ENCODE results near the gene CREB3L2. TPM values are rescaled to one million over a fixed set of nuclear protein-coding genes. Genes with fewer than 3 reads are reported as not detected.

CREB3L2 gene
- total and polyA plus RNA-seq, 2 of the 8 experiments (the other 6 are each of a cell fraction or from before 2014, with no cell fraction given): 14.4 to 48.3 TPM

GRCh38 chr7:137956591-137956990 lies 45.3 kb downstream of the CREB3L2 start:
- 92% methylated on average over 5 of the region's 5 CpGs; no CpG with 5 or more reads in 1 of the 2 experiments for WGBS, 2 experiments (ENCODE audit: extremely low coverage in 1 of 2, insufficient coverage in 1 of 2, insufficient read length in 1 of 2, insufficient replicate concordance in 2 of 2, low coverage in 1 of 2, low lambda C conversion rate in 2 of 2, missing lambda C conversion rate in 1 of 2)
- peaks cover 0 to 3% (median 0%) of the 10 kb centered on the region in 4 experiments; a peak in 1 of 8 replicates for H3K36me3 ChIP-seq (ENCODE audit: control insufficient read depth in 2 of 4, insufficient read depth in 4 of 4, low read length in 3 of 4)
- TF ChIP-seq CTCF (IDR thresholded peaks at IDR 0.05; ENCODE audit: control extremely low read depth in 1 of 3, insufficient read depth in 1 of 3, low read depth in 1 of 3, low read length in 3 of 3) (no peak), MAX (IDR thresholded peaks at IDR 0.05) (no peak), USF2 (IDR thresholded peaks at IDR 0.05; ENCODE audit: low read length) (no peak), CHD2 (IDR thresholded peaks at IDR 0.05; ENCODE audit: low read length) (no peak), CBX5 (IDR thresholded peaks at IDR 0.05; ENCODE audit: low read depth, low read length) (no peak), TEAD4 (IDR thresholded peaks at IDR 0.05; ENCODE audit: low read depth, low read length) (no peak), ZNF274 (IDR thresholded peaks at IDR 0.05; ENCODE audit: borderline replicate concordance, extremely low read depth, low read length) (no peak), RFX5 (IDR thresholded peaks at IDR 0.05; ENCODE audit: borderline replicate concordance, low read depth, low read length) (no peak), RBBP5 (IDR thresholded peaks at IDR 0.05; ENCODE audit: borderline replicate concordance, low read depth, low read length) (no peak), NRF1 (IDR thresholded peaks at IDR 0.05; ENCODE audit: low read depth, low read length) (no peak)

More at GRCh38 chr7:137956591-137956990, 45.3 kb downstream of the CREB3L2 start:
- H3K23me2 ChIP-seq (ENCODE audit: low read depth, low read length): no peaks in the 10 kb centered on the region
- H3K9me3 ChIP-seq (ENCODE audit: insufficient read depth in 2 of 2, low read depth in 1 of 2, low read length in 1 of 2): no peaks in the 10 kb centered on the region
- no peak overlapping the region for H3K27ac ChIP-seq (ENCODE audit: low read depth, low read length)
- H2BK5ac ChIP-seq (ENCODE audit: low read depth, low read length): no peak overlapping the region
- H3K18ac ChIP-seq (ENCODE audit: extremely low read depth, low read length): no peak overlapping the region
- H2AFZ ChIP-seq (ENCODE audit: low read length): no peak overlapping the region
- H2BK20ac ChIP-seq (ENCODE audit: low read length): no peak overlapping the region
- no peak overlapping the region for H3K4me3 ChIP-seq (ENCODE audit: extremely low read depth in 1 of 4, insufficient read depth in 2 of 4, low read depth in 3 of 4, low read length in 4 of 4)
- no peak overlapping the region for H3K4me2 ChIP-seq (ENCODE audit: insufficient read depth in 1 of 2, low read depth in 2 of 2, low read length in 2 of 2)
- peaks cover 0 to 2% of the 10 kb centered on the region in 2 experiments for H4K20me1 ChIP-seq (replicated peaks in 1 of 2; ENCODE audit: control insufficient read depth in 1 of 2, insufficient read depth in 2 of 2, low read length in 2 of 2)
- H2BK12ac ChIP-seq (ENCODE audit: low read depth, low read length): no peak overlapping the region
- H3K4me1 ChIP-seq (replicated peaks in 1 of 4; ENCODE audit: control insufficient read depth in 3 of 4, insufficient read depth in 4 of 4, low read length in 3 of 4): peaks cover 4 to 20% (median 12%) of the 10 kb centered on the region in 4 experiments; a peak in 6 of 7 replicates
- no peak overlapping the region for H4K8ac ChIP-seq (ENCODE audit: extremely low read depth, insufficient read depth, low read length)
- ChIA-PET CTCF (ENCODE audit: partially characterized antibody) (interaction anchor here (0.8 to 1.6 kb wide), 3 partner anchors 12 to 22 kb away, joined by 3 to 4 read pairs (median 3); no protein-coding TSS in a partner anchor), POLR2A (ENCODE audit: partially characterized antibody) (no interaction called here)
- no peak overlapping the region for H4K91ac ChIP-seq (replicated peaks; ENCODE audit: insufficient read length, low read length)
- H3K14ac ChIP-seq (ENCODE audit: insufficient read length): no peak overlapping the region
- DNase-seq (ENCODE audit: low read depth in 1 of 2, low spot score in 2 of 2): no peak
- no peak overlapping the region for H3K9ac ChIP-seq (replicated peaks in 1 of 4; ENCODE audit: extremely low read depth in 1 of 4, low read depth in 3 of 4, low read length in 3 of 4)
- H3K79me1 ChIP-seq (ENCODE audit: low read depth, low read length): no peaks in the 10 kb centered on the region; the same call in none of the 2 replicates
- H3K4ac ChIP-seq (replicated peaks; ENCODE audit: insufficient read length, low read depth, low read length): no peak overlapping the region
- no peak overlapping the region for H4K5ac ChIP-seq (ENCODE audit: insufficient read length, low read depth, low read length)
- FAIRE-seq: no peak
- no peak overlapping the region for H3K56ac ChIP-seq (replicated peaks; ENCODE audit: insufficient read length, low read depth, low read length)
- peaks cover 0 to 55% of the 10 kb centered on the region in 2 experiments; a peak in 3 of 4 replicates for H3K79me2 ChIP-seq (ENCODE audit: control insufficient read depth in 1 of 2, insufficient read depth in 2 of 2, low read length in 2 of 2)
- no peak overlapping the region for H2BK120ac ChIP-seq (replicated peaks; ENCODE audit: low read depth, low read length)
- no peak overlapping the region for H2BK15ac ChIP-seq (ENCODE audit: low read length)
- no peak overlapping the region for H3K23ac ChIP-seq (ENCODE audit: insufficient read length)
- H3K27me3 ChIP-seq (replicated peaks in 1 of 4; ENCODE audit: control insufficient read depth in 3 of 4, extremely low read depth in 1 of 4, insufficient read depth in 3 of 4, low read length in 3 of 4): no peaks in the 10 kb centered on the region
- no peak overlapping the region for H2AK5ac ChIP-seq (ENCODE audit: low read depth, low read length)
